HL-60/S4 treated with retinoic acid at 250 ng/mL for 4 days and 3 days (cell line): ENCODE results near the gene GPR137.

ENCODE experiments used
- in situ Hi-C: fragments of 300-500 bp; cut with MboI; formaldehyde crosslinking; loops from 2 replicates; pipeline ENCODE4 v1.7.0; 2022; ENCODE audit warnings: low sequenced_read_pairs

Gene GPR137

DNA sequence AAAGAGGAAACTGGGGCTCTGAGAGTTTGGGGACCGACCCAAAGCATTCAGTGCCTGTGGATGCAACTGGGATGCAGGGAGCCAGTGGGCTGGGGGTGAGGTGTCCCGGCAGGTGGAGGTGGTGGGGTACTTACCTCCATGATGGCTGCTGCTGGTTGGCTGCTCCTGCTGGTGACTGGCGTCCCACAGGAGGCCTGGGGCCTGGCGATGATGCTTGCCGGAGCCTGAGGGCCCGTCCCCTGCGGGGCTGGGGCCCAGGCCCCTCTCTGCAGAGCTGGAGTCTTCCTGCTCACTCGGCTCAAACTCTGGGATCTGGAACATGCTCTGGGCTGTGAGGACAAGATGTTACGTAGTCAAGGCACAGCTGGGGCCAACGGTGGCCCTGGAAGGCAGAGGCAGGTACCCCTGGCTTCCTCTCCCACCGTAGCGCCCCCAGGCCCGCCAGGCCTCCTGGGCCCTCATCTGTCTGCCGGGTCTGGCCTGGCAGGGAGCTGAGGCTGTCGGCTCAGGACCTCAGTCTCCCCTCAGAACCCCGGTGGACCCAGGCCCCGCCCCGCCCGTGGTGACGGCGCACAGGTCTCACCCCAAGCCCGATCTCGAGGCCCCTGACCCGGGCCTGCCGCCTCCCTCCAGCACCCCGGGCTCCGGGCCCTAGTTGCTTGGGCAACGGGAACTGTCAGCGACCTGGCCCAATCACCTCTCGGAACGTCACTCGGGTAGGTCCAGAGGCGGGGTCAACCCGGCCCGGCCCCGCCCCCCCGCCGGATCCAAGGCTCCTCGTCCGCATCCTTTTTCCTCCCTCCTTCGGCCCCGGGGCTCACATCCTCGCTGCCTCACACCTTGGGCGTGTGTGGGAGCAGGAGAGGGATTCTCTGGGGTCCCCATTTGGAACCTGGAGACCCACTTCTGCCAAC is 1.3 kb upstream of the GPR137 start, which contains the start of gene BAD:
Gene BAD, minus strand, starts transcription at position 618 of the 914 bp plus-strand sequence. Its CDS starts 297 bp downstream, at position 321.
- in situ Hi-C loops, result no loop called here

DNA sequence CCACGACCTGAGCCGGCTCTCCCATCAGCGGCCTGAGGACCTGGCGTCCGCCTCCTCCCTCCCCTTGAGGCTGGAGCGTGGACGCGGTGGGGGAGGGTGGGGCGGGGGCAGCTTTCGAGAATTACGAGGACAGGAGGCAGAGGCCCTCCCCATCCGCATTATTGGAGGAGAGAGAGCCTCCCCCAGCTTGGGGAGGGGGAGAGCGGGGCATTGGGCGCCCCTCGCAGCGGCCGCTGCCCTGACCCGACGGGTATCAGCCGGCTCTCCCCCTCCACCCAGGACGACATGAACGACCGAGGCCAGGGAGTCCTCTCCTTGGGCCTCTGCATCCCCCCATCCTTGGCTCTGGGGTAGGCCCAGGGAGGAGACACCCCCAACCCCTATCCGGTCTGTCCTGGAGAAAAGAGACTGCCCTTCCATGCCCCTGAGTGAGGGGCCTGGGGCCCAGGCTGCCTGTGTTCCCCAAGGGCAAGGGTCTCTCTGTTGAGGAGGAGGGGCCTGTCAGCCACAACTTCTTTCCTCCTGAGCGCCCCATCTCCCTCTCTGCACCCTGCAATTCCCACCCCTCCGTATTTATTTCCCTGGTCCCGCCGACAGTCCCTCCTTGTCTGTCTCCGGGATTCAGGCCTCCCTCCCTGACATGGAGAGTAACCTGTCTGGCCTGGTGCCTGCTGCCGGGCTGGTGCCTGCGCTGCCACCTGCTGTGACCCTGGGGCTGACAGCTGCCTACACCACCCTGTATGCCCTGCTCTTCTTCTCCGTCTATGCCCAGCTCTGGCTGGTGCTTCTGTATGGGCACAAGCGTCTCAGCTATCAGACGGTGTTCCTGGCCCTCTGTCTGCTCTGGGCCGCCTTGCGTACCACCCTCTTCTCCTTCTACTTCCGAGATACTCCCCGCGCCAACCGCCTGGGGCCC is 495 bp downstream of the GPR137 start:
- in situ Hi-C loops, result no loop called here

DNA sequence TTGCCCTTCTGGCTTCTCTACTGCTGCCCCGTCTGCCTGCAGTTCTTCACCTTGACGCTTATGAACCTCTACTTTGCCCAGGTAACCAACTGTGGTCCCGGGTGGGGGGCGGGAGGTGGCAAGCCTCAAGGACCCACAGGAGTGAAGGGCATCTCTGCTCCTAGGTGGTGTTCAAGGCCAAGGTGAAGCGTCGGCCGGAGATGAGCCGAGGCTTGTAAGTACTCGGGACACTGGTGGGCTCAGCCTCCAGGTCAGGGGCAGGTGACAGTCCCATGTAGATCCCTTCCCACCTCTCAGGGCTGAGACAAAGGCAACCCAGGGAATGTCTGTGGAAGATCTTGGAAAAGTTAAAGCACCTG is 1.1 kb downstream of the GPR137 start:
- in situ Hi-C loops, result no loop called here

DNA sequence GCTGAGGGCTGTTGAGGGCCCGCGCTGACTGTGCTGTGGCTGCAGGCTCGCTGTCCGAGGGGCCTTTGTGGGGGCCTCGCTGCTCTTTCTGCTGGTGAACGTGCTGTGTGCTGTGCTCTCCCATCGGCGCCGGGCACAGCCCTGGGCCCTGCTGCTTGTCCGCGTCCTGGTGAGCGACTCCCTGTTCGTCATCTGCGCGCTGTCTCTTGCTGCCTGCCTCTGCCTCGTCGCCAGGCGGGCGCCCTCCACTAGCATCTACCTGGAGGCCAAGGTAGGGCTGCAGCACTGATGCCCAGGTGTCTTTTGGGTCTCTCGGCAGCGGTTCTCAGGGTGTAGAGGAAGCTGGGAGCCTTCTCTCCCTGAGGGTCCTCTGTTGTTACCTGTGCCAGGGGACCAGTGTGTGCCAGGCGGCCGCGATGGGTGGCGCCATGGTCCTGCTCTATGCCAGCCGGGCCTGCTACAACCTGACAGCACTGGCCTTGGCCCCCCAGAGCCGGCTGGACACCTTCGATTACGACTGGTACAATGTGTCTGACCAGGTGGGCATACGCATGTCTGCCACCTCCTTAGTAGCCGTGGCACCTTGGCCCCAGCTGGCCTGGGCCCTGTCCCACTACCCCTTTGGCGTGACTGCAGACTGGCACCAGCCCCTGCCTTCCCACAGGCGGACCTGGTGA is 2.2 kb downstream of the GPR137 start:
- in situ Hi-C loops, result no loop called here

DNA sequence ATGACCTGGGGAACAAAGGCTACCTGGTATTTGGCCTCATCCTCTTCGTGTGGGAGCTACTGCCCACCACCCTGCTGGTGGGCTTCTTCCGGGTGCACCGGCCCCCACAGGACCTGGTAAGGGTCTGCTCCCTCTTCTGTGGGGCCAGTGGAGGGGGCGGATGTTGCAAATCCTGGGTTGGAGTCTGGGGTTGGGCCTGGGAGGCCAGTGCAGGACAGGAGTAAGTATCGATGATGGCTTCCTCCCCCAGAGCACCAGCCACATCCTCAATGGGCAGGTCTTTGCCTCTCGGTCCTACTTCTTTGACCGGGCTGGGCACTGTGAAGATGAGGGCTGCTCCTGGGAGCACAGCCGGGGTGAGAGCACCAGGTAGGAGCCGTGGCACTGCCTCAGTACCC is 2.7 kb downstream of the GPR137 start:
- in situ Hi-C loops, result no loop called here

DNA sequence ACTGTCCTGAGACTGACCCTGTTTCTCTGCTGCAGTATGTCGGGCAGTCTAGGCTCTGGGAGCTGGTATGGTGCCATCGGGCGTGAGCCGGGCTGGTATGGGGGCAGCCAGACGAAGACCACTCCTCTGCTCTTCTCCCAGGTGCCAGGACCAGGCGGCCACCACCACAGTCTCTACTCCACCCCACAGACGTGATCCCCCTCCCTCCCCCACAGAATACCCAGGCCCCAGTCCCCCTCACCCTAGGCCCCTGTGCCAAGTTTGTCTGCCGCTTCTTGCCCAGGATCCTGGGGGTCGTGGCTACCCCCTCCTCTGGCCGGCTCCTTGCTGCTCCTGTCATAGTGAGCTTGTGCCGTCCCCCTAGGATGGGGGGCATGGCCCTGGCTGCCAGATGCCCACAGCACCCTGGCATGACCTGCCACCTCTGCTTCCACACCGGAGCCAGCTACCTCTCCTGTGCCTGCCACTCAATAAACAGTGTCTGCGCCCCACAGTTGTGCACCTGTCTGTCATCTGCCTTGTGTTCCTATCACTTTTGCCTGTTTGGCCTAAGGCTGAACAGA is 3.4 kb downstream of the GPR137 start:
- in situ Hi-C loops, result no loop called here

DNA sequence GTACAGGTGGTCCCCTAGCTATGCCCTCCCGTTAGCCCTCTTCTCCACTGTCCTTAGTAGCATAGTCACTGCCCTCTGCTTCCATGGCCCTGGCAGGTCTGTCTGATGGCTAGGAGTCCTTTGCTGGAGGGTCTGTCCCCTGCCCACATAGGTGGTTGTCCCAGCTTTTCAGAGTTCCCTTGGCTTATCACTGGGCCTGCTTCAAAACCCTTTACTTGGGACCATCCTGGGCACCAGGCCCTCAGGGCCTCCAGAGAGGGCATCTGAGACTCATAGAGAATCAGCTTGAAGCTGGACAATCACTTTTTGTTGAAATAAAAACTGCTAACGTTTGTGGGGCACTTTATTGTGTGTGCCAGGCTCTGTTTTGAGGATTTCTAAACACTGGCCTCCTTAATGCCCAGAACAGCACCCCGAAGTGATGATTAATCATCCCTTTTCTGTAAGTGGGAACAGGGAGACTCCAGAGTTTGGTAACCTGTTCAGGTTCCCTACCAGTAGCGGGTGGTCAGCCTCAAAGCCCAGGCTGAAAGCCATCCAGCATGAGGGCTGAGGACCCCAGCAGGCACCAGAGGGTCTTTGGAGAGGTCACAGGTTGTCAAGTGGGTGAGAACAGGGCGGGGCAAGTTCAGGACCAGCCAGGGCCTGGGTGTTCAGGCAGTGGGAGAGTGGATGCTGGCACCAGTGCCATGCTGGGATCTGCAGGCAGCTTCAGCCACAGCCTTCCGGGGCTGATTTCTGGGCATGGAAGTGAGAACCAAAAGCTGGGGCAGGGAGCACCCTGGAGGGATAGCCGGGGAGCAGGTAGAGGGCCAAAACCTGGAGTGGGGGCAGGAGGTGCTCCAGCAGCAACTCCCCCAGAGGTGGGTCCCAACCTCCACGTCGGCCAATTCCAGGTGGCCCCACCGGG is 5.0 kb downstream of the GPR137 start:
- in situ Hi-C loops, result no loop called here

DNA sequence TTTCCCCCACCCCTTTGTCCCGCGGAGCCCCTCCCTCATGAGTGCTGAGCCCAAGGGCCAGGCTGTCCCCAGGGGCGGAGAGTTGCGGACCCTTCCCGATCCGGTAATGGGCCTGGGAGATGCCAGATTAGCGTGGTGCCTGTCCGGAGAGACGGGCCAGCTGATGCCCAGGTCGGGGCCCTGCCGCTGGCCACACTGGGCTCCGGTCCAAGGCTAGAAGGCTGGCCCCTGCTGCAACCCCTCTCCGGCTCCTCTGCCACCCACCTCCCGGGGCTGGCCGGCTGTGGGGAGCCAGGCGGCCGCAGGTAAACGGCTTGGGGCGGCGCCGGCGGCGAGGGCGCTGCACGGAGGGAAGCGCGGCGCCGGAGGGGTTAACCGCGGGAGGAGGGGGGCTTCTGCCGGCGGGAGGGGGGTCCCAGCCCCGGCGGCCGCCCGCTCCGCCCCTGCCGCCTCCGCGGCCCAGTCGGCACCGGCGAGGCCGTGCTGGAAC is 5.7 kb downstream of the GPR137 start, which contains the start of gene KCNK4:
Gene KCNK4, plus strand, starts transcription at position 41 of the 490 bp plus-strand sequence. CDS start 1,717 bp downstream, outside the sequence.
- in situ Hi-C loops, result no loop called here

DNA sequence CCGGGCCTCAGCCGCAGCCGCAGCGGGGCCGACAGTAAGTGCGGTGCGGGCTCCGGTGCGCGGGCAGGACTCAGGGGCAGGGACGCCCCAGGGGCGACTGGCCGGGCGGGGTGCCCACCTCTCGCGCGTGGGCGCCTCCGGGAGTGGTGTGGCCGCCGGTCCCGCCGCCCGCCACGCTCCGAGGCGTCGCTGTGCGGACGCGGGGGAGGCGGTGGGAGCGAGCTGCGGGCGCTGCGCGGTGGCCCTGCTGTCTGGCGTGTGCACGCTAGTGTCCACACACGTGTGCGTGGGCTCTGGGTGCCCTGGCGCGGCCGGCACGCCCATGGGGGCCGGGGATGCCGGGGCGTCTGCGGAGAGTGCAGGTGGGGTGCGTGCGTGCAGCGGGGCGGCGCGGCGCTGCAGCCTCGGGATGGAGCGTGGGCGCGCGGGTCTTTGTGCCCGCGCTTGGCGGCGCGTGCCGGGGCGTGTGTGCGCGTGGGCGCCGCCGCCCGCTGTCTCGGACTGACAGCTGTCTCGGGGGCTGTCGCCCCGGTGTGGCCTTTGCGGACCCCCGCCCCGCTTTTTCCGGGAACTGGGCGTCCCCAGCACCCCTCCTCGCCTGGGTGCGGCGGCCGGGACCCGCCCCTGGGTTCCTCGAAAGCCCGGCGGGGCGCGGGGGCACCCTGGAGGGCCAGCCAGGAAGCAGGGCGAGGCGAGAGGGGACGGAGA is 6.3 kb downstream of the GPR137 start:
- in situ Hi-C loops, result no loop called here

DNA sequence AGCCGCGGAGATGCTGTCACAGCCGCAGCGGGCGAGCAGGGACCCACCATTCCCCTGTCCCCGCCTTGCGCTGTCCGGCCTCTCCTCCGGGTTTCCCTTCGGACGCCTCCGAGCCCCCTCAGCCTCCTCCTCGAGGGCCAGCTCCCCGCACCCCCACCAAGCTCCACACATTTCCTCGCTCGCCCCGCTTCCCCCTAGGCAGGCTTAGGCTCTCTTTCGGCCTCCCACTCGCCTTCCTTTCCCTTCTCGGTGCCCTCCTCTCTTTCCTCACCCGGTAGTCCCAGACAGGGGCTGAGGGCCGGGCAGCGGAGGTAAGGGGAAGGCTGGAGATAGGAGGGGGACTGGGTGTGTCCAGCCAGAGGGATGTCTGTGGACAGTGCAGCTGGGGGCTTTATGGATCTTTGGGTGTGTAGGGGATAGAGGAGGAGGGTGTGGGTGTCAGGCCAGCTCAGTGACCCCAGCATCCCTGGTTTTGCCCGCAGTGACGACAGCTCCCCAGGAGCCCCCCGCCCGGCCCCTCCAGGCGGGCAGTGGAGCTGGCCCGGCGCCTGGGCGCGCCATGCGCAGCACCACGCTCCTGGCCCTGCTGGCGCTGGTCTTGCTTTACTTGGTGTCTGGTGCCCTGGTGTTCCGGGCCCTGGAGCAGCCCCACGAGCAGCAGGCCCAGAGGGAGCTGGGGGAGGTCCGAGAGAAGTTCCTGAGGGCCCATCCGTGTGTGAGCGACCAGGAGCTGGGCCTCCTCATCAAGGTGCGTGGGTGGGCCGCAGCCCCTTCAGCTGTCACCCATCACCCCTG is 7.0 kb downstream of the GPR137 start:
- in situ Hi-C loops, result no loop called here

DNA sequence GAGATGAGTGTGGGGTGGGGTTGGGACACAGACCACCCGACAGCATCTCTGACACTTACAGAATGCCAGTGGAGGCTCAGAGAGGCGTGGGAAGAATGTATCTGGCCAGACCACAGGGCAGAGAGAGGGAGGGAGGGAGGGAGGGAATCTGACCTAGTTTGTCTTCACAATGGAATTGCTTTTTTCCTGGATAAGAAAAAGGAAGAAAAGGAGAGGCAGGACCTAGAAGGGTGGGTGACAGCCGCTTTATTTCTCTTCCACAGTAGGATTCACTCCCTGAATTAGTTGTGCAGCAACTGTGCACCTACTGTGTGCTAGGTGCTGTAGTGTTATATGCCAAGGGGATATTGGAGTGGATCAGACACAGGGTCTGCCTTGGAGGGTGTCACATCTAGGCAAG is 9.1 kb downstream of the GPR137 start:
- in situ Hi-C loops, result no loop called here

DNA sequence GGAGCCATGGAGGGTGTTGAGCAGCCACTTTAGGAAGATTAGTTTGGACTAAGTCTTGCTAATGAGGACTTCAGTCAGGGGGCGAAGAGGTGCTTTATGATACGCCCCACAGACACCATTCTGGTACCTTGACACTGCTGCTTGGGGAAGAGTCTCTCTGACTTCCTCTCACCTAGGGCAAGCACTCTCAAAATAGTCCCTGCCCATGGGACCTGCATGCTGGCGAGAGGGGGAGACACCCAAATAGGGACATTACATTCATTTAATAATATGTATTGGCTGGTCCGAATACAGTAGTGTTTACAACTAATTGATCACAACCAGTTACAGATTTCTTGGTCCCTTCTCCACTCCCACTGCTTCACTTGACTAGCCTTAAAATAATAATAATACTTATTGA is 10.1 kb downstream of the GPR137 start:
- in situ Hi-C loops, result no loop called here

DNA sequence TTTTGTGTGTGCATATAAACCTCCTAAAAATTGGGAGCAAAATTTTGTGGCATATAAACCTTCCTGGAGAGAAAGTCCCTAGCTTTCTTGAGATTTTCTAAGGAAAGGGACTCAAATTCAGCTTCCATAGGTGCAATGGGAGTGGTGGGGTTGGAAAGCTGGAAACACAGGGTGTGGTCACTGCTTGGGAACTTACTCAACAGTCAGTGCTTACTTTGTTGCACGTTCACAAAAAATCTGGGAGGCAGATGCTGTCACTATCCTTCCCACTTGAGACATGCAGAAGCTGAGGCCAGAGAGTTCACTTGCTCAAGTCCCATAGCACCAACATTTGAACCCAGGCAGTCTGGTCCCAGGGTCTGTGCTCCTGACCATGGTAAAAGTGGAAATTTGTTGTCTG is 10.6 kb downstream of the GPR137 start:
- in situ Hi-C loops, result no loop called here

DNA sequence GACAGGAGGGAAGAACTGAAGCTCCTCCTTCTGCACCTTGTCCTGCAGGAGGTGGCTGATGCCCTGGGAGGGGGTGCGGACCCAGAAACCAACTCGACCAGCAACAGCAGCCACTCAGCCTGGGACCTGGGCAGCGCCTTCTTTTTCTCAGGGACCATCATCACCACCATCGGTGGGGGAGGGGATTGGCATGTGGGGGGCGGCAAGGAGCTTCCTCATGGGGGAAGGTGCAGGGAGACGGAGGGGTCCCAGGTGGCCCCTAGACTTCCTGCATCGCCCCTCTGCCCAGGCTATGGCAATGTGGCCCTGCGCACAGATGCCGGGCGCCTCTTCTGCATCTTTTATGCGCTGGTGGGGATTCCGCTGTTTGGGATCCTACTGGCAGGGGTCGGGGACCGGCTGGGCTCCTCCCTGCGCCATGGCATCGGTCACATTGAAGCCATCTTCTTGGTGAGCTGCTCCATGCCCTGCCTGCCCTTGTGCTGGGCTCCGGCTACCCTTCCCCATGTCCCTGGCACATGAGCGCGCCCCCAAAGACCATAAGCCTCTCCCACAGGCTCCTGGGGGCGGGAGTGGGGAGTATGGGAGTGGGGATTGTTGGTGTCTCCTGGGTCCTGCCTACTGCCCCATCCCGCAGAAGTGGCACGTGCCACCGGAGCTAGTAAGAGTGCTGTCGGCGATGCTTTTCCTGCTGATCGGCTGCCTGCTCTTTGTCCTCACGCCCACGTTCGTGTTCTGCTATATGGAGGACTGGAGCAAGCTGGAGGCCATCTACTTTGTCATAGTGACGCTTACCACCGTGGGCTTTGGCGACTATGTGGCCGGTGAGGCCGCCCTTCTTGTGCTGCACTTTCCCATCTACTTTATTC is 11.4 kb downstream of the GPR137 start:
- in situ Hi-C loops, result no loop called here

DNA sequence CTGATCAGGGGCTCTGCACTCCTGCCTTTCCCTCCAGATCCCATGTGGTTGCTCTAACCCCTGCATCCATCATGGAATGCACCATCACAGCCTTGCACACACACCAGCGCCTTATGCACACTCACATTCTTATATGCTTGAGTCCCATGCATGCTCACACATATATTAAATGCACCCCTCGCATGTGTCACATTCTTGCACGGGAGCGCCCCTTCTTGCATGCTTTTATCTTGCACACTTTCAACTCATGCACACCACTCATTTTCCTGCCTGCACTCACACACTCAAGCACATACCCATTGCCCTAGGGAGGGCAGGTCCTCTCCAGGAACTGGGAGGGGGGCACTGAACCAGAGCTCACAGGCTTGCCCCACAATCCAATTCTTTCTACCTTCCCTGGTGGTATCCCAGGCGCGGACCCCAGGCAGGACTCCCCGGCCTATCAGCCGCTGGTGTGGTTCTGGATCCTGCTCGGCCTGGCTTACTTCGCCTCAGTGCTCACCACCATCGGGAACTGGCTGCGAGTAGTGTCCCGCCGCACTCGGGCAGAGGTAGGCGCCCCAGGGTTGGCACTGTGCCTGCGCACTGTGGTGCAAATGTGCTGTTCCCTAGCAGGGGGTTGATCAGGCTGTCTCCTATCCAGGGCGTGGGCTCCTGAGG is 12.2 kb downstream of the GPR137 start:
- in situ Hi-C loops, result no loop called here

DNA sequence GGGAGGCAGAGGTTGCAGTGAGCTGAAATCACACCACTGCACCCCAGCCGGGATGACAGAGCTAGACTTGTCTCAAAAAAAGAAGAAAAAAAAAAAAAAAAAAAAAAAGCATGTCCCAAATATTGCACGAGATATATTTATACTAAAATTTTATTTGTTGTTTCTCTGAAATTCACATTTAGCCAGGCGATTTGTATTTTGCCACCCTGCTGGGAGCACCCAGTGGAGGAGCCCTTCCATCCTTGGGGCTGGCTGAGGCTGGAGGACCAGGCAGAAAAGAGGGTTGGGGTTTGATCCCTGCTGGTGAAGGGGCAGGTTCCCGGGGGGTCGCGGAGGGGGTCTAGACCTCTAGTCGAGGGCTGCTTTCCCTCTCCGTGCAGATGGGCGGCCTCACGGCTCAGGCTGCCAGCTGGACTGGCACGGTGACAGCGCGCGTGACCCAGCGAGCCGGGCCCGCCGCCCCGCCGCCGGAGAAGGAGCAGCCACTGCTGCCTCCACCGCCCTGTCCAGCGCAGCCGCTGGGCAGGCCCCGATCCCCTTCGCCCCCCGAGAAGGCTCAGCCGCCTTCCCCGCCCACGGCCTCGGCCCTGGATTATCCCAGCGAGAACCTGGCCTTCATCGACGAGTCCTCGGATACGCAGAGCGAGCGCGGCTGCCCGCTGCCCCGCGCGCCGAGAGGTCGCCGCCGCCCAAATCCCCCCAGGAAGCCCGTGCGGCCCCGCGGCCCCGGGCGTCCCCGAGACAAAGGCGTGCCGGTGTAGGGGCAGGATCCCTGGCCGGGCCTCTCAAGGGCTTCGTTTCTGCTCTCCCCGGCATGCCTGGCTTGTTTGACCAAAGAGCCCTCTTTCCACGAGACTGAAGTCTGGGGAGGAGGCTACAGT is 13.6 kb downstream of the GPR137 start:
- in situ Hi-C loops, result no loop called here
